ENCODE data around the gene MOB1B. TPM values are rescaled to one million over a fixed set of nuclear protein-coding genes. Genes with fewer than 3 reads are reported as not detected.

The MOB1B gene
- total and polyA plus RNA-seq, 2 experiments from 2014 or later = 7.9 to 30.2 TPM

GRCh38 chr4:70994387-70995099 lies 92.4 kb downstream of the MOB1B start:
- Histone ChIP-seq H3F3A (replicated peaks; ENCODE audit: low read depth) (no peaks in the 10 kb centered on the region; the same call in 1 of the 2 replicates), H3K9me2 (ENCODE audit: insufficient read depth) (no peaks in the 10 kb centered on the region), H2AFZ (peak overlapping the region; percentile 91), H3K4me1 (ENCODE audit: insufficient read depth) (peaks cover 40% of the 10 kb centered on the region), H3K4me2 (peak overlapping the region; percentile 84), H3K79me2 (replicated peaks; ENCODE audit: insufficient read depth) (peaks cover 55% of the 10 kb centered on the region), H3K27ac (ENCODE audit: low read depth) (peak overlapping the region; percentile 92; the same call in 1 of the 2 replicates), H3K27me3 (ENCODE audit: insufficient read depth) (no peaks in the 10 kb centered on the region), H4K20me1 (replicated peaks; ENCODE audit: insufficient read depth) (peaks cover 7% of the 10 kb centered on the region; the same call in 1 of the 2 replicates), H3K4me3 (peak overlapping the region; percentile 94), H3K36me3 (ENCODE audit: insufficient read depth) (peaks cover 8% of the 10 kb centered on the region; the same call in 1 of the 2 replicates)
- H3K27me3 Mint-ChIP-seq (ENCODE audit: insufficient read depth, low read depth, poor library complexity) = peaks cover 3% of the 10 kb centered on the region
- peak overlapping the region; percentile 88; the same call in 1 of the 2 replicates for H3K27ac Mint-ChIP-seq
- peaks cover 43% of the 10 kb centered on the region for H3K4me1 Mint-ChIP-seq
- DNase-seq (ENCODE audit: low spot score) (no peak), ATAC-seq (no peak)
- peaks cover 15% of the 10 kb centered on the region for H3K9me3 Mint-ChIP-seq
- H3K4me3 Mint-ChIP-seq = peak overlapping the region; percentile 83
- no peak for TF ChIP-seq STAT1 (IDR thresholded peaks at IDR 0.05; ENCODE audit: unreplicated experiment)
- TF ChIP-seq ZNF462 (CRISPR knock-in tag; IDR thresholded peaks at IDR 0.05) = no peak
- TF ChIP-seq ZNF114 (CRISPR knock-in tag; IDR thresholded peaks at IDR 0.05) = no peak
- no peak for TF ChIP-seq CREB1 (CRISPR knock-in tag; IDR thresholded peaks at IDR 0.05; ENCODE audit: low read depth)
- no peak for TF ChIP-seq ZNF331 (CRISPR knock-in tag; IDR thresholded peaks at IDR 0.05; ENCODE audit: low read depth)
- no peak for TF ChIP-seq POLR2AphosphoS5 (IDR thresholded peaks at IDR 0.05; ENCODE audit: low read depth)
- no peak for TF ChIP-seq CTCF (conservative IDR thresholded peaks at IDR 0.05; ENCODE audit: low read depth in 2 of 2)
- no peak for TF ChIP-seq ETS1 (IDR thresholded peaks at IDR 0.05)
- TF ChIP-seq EZH2 (IDR thresholded peaks at IDR 0.05; ENCODE audit: low read depth, unreplicated experiment) = no peak
- TF ChIP-seq REST (IDR thresholded peaks at IDR 0.05; ENCODE audit: unreplicated experiment) = no peak
- TF ChIP-seq NANOG (IDR thresholded peaks at IDR 0.05; ENCODE audit: borderline replicate concordance) = no peak
- no peak for TF ChIP-seq EZH2phosphoT487 (IDR thresholded peaks at IDR 0.05; ENCODE audit: unreplicated experiment)
- no peak for TF ChIP-seq JUNB (IDR thresholded peaks at IDR 0.05; ENCODE audit: unreplicated experiment)
- H3K36me3 Mint-ChIP-seq (ENCODE audit: low read depth) = peaks cover 39% of the 10 kb centered on the region

Measured in GM23338 (cell line).